ENCODE results near the gene KRTAP9-7.

GRCh38 chr17:41302981-41303380 lies 27.5 kb downstream of the KRTAP9-7 start:
- TF ChIP-seq POLR2A (IDR thresholded peaks at IDR 0.05; ENCODE audit: low read depth, low read length) (no peak), POLR2AphosphoS5 (IDR thresholded peaks at IDR 0.05; ENCODE audit: low read depth, low read length) (no peak)
